CD4-positive, alpha-beta T cell (primary cell): ENCODE measurements around the gene ZBTB2. TPM values are rescaled to one million over a fixed set of nuclear protein-coding genes. Genes with fewer than 3 reads are reported as not detected.

Source experiments
- ATAC-seq: fragments of 200-7000 bp; cut with Tn5 transposase; one replicate; pipeline ENCODE4 v1.10.0; 2022; ENCODE audit warnings: mild to moderate bottlenecking; ENCODE audit not compliant: poor library complexity
- CTCF ChIA-PET: fragments of 350-600 bp; sonication (Branson Sonifier 250); formaldehyde crosslinking; loops from one replicate; lab custom pipeline; 2021; ENCODE audit warnings: antibody characterized with exemption, inconsistent platforms; lab: Charles Lee
- POLR2A ChIA-PET: fragments of 350-600 bp; sonication (Branson Sonifier 250); formaldehyde crosslinking; loops from one replicate; lab custom pipeline; 2021; ENCODE audit warnings: antibody characterized with exemption, inconsistent platforms; lab: Charles Lee
- DNase-seq, 14 experiments: peaks; one replicate each; pipeline ENCODE4 v3.0.0-alpha.2; 2013 to 2020; ENCODE audit warnings: mixed read lengths in 2 of 14
- H3K27ac ChIP-seq, 2 donors: one replicate each; pipeline versions ENCODE4 v1.5.1 to v1.7.0; 2013; ENCODE audit warnings: low read length in 2 of 2, low read depth in 1 of 2, mild to moderate bottlenecking in 1 of 2
- H3K27me3 ChIP-seq, 2 experiments: 1 replicate in 1 of 2; 2 replicates in 1 of 2; pipeline versions ENCODE4 v1.6.1 to v1.7.0; 2013; ENCODE audit warnings: low read length in 2 of 2, control low read depth in 1 of 2, mild to moderate bottlenecking in 1 of 2, moderate library complexity in 1 of 2; ENCODE audit not compliant: insufficient read depth in 2 of 2, control insufficient read depth in 1 of 2
- H3K36me3 ChIP-seq: one replicate; pipeline ENCODE4 v1.6.1; 2013; ENCODE audit warnings: low read length, control low read depth; ENCODE audit not compliant: insufficient read depth
- H3K4me1 ChIP-seq: one replicate; pipeline ENCODE4 v1.6.1; 2013; ENCODE audit warnings: low read length, control low read depth; ENCODE audit not compliant: insufficient read depth
- H3K4me3 ChIP-seq: one replicate; pipeline ENCODE4 v1.5.1; 2013; ENCODE audit warnings: mild to moderate bottlenecking, low read length, moderate library complexity
- H3K9me3 ChIP-seq, 2 experiments: 1 replicate in 1 of 2; 2 replicates in 1 of 2; pipeline versions ENCODE4 v1.6.1 to v1.7.0; 2013; ENCODE audit warnings: low read length in 2 of 2, mild to moderate bottlenecking in 2 of 2, control low read depth in 1 of 2, moderate library complexity in 1 of 2; ENCODE audit not compliant: control insufficient read depth in 1 of 2, insufficient read depth in 1 of 2
- H3K27ac Mint-ChIP-seq: one replicate; pipeline ENCODE4 v1.8.0; 2020; ENCODE audit warnings: mixed read lengths
- H3K27me3 Mint-ChIP-seq: one replicate; pipeline ENCODE4 v1.8.0; 2021; ENCODE audit warnings: mixed read lengths
- H3K36me3 Mint-ChIP-seq: one replicate; pipeline ENCODE4 v1.8.0; 2021; ENCODE audit warnings: low read depth, mixed read lengths
- H3K4me1 Mint-ChIP-seq: one replicate; pipeline ENCODE4 v1.8.0; 2021; ENCODE audit warnings: low read depth, mixed read lengths
- H3K4me3 Mint-ChIP-seq: one replicate; pipeline ENCODE4 v1.8.0; 2020; ENCODE audit warnings: mild to moderate bottlenecking, mixed read lengths
- H3K9me3 Mint-ChIP-seq: one replicate; pipeline ENCODE4 v1.8.0; 2020; ENCODE audit warnings: mixed read lengths
- CTCF ChIP-seq: fragments of 200-600 bp; IDR thresholded peaks from one replicate; pipeline ENCODE4 v1.8.0; 2022; ENCODE audit warnings: antibody characterized with exemption, mild to moderate bottlenecking
- intact Hi-C, 2 experiments: fragments of 100-400 bp; cut with DNase I in 1 of 2; cut with micrococcal nuclease in 1 of 2; formaldehyde crosslinking; loops; one replicate each; pipeline versions ENCODE4 v1.15.1 to v1.9.0; 2023 to 2025; cut with DNase I, micrococcal nuclease
- total RNA-seq, 174 experiments: library from RNA in 2 of 174; stranded (reverse) in 2 of 174; gene quantifications; one replicate each; pipeline ENCODE4 v1.2.3 and lab custom pipeline; 2021 to 2026

Gene ZBTB2
- total RNA-seq, 2 experiments from 2014 or later: 18.6 to 19.1 TPM

GRCh38 chr6:151390851-151391470 lies 398 bp downstream of the ZBTB2 start:
- Mint-ChIP-seq H3K36me3 (peaks cover 28% of the 10 kb centered on the region), H3K27ac (peak overlapping the region; percentile 98), H3K4me1 (peaks cover 75% of the 10 kb centered on the region), H3K4me3 (peak overlapping the region; percentile 99), H3K27me3 (peaks cover 4% of the 10 kb centered on the region), H3K9me3 (no peaks in the 10 kb centered on the region)
- no peaks in the 10 kb centered on the region for H3K27me3 ChIP-seq
- no peak for TF ChIP-seq CTCF
- CTCF ChIA-PET: interaction anchor here (0.9 to 1.3 kb wide), 2 partner anchors 15 to 66 kb away, joined by 3 to 4 read pairs; no protein-coding TSS in a partner anchor
- H3K9me3 ChIP-seq: no peaks in the 10 kb centered on the region
- peaks cover 59% of the 10 kb centered on the region for H3K4me1 ChIP-seq
- ATAC-seq (peak; percentile 5), DNase-seq (peak in 13 of 14 experiments; percentile 74 to 92 (median 82))
- intact Hi-C loops: loop anchor here (1.0 kb wide), 1 partner anchor 61 kb away; the partner anchor contains the start of gene RMND1 (in 2 of the 2)
- no peaks in the 10 kb centered on the region for H3K36me3 ChIP-seq
- POLR2A ChIA-PET: interaction anchor here (0.6 to 4.2 kb wide), 23 partner anchors 8 to 919 kb away, joined by 3 to 108 read pairs (median 7); partner anchors contain the start of gene RMND1
- peak overlapping the region; percentile 69 to 99 for H3K27ac ChIP-seq
- H3K4me3 ChIP-seq: peak overlapping the region; percentile 66

GRCh38 chr6:151390276-151390850 lies 996 bp downstream of the ZBTB2 start:
- CTCF ChIA-PET: interaction anchor here (0.7 to 1.3 kb wide), 6 partner anchors 16 to 65 kb away, joined by 3 to 6 read pairs (median 3); partner anchors contain the start of gene RMND1
- Histone ChIP-seq H3K27me3 (no peaks in the 10 kb centered on the region), H3K27ac (peak overlapping the region in 1 of 2 donors; percentile 99), H3K36me3 (no peaks in the 10 kb centered on the region), H3K4me1 (peaks cover 53% of the 10 kb centered on the region), H3K9me3 (no peaks in the 10 kb centered on the region), H3K4me3 (peak overlapping the region; percentile 66)
- ATAC-seq (peak; percentile 73), DNase-seq (peak; percentile 92 to 100 (median 96))
- intact Hi-C loops: loop anchor here (1.0 kb wide), 1 partner anchor 62 kb away; the partner anchor contains the start of gene RMND1 (in 2 of the 2)
- Mint-ChIP-seq H3K9me3 (no peaks in the 10 kb centered on the region), H3K36me3 (peaks cover 25% of the 10 kb centered on the region), H3K4me1 (peaks cover 76% of the 10 kb centered on the region), H3K27ac (peak overlapping the region; percentile 97), H3K4me3 (peak overlapping the region; percentile 95), H3K27me3 (peaks cover 4% of the 10 kb centered on the region)
- no peak for TF ChIP-seq CTCF
- POLR2A ChIA-PET: interaction anchor here (0.5 to 4.2 kb wide), 30 partner anchors 9 to 1593 kb away, joined by 3 to 108 read pairs (median 5); partner anchors contain the start of genes FBXO5 and RMND1

GRCh38 chr6:151389618-151390275 lies 1.6 kb downstream of the ZBTB2 start:
- peaks cover 51% of the 10 kb centered on the region for H3K4me1 ChIP-seq
- DNase-seq (peak in 2 of 14 experiments; percentile 55 to 60), ATAC-seq (peak; percentile 65)
- peak overlapping the region; percentile 93 for H3K4me3 Mint-ChIP-seq
- H3K4me3 ChIP-seq: peak overlapping the region; percentile 88
- H3K9me3 Mint-ChIP-seq: no peaks in the 10 kb centered on the region
- no peaks in the 10 kb centered on the region for H3K36me3 ChIP-seq
- CTCF ChIA-PET: interaction anchor here (0.7 to 1.2 kb wide), 4 partner anchors 16 to 62 kb away, joined by 3 to 6 read pairs (median 3); partner anchors contain the start of gene RMND1
- peaks cover 76% of the 10 kb centered on the region for H3K4me1 Mint-ChIP-seq
- peaks cover 4% of the 10 kb centered on the region for H3K27me3 Mint-ChIP-seq
- POLR2A ChIA-PET: interaction anchor here (0.5 to 4.2 kb wide), 33 partner anchors 9 to 1673 kb away, joined by 3 to 108 read pairs (median 4); partner anchors contain the start of genes FBXO5, MTHFD1L and RMND1
- TF ChIP-seq CTCF: no peak
- H3K36me3 Mint-ChIP-seq: peaks cover 23% of the 10 kb centered on the region
- peak overlapping the region; percentile 97 for H3K27ac Mint-ChIP-seq
- intact Hi-C loops: loop anchor here (1.0 to 10.0 kb wide), 5 partner anchors 16 to 1845 kb away; partner anchors contain the start of genes RMND1 (in 2 of the 2), FBXO5 (in 1 of the 2) and PPIL4 (in 1 of the 2)
- H3K27me3 ChIP-seq: no peaks in the 10 kb centered on the region
- H3K27ac ChIP-seq: peak overlapping the region; percentile 86 to 90
- no peaks in the 10 kb centered on the region for H3K9me3 ChIP-seq
